ENCODE measurements around the gene EIF4B. TPM values are rescaled to one million over a fixed set of nuclear protein-coding genes. Genes with fewer than 3 reads are reported as not detected.

EIF4B gene
- total RNA-seq, 1 donor from 2014 or later: 629 TPM

GRCh38 chr12:53074999-53075370, 68.7 kb downstream of the EIF4B start:
- no peak for DNase-seq (ENCODE audit: low spot score)
- H3K4me3 Mint-ChIP-seq (ENCODE audit: unreplicated experiment): peak overlapping the region; percentile 14
- no peak for TF ChIP-seq CTCF (IDR thresholded peaks at IDR 0.05; ENCODE audit: unreplicated experiment)
- H3K27ac Mint-ChIP-seq (ENCODE audit: unreplicated experiment): no peak overlapping the region
- H3K27me3 Mint-ChIP-seq (ENCODE audit: unreplicated experiment): peaks cover 9% of the 10 kb centered on the region
- no peaks in the 10 kb centered on the region for H3K9me3 Mint-ChIP-seq (ENCODE audit: unreplicated experiment)
- H3K4me1 Mint-ChIP-seq (ENCODE audit: unreplicated experiment): peaks cover 29% of the 10 kb centered on the region
- peaks cover 43% of the 10 kb centered on the region for H3K36me3 Mint-ChIP-seq (ENCODE audit: low read depth, unreplicated experiment)

- no peak for TF ChIP-seq CTCF (IDR thresholded peaks at IDR 0.05; ENCODE audit: unreplicated experiment)
- DNase-seq (ENCODE audit: low spot score): no peak
- H3K4me1 Mint-ChIP-seq (ENCODE audit: unreplicated experiment): peaks cover 23% of the 10 kb centered on the region
- peaks cover 6% of the 10 kb centered on the region for H3K27me3 Mint-ChIP-seq (ENCODE audit: unreplicated experiment)
- no peak overlapping the region for H3K4me3 Mint-ChIP-seq (ENCODE audit: unreplicated experiment)
- peaks cover 35% of the 10 kb centered on the region for H3K36me3 Mint-ChIP-seq (ENCODE audit: low read depth, unreplicated experiment)
- H3K27ac Mint-ChIP-seq (ENCODE audit: unreplicated experiment): no peak overlapping the region
- H3K9me3 Mint-ChIP-seq (ENCODE audit: unreplicated experiment): no peaks in the 10 kb centered on the region
Measured at GRCh38 chr12:53076461-53076860, 70.2 kb downstream of the EIF4B start.

GRCh38 chr12:53077030-53077429, 70.8 kb downstream of the EIF4B start:
- Mint-ChIP-seq H3K27me3 (ENCODE audit: unreplicated experiment) (peaks cover 3% of the 10 kb centered on the region), H3K4me1 (ENCODE audit: unreplicated experiment) (peaks cover 18% of the 10 kb centered on the region), H3K9me3 (ENCODE audit: unreplicated experiment) (no peaks in the 10 kb centered on the region), H3K4me3 (ENCODE audit: unreplicated experiment) (no peak overlapping the region), H3K36me3 (ENCODE audit: low read depth, unreplicated experiment) (peaks cover 31% of the 10 kb centered on the region), H3K27ac (ENCODE audit: unreplicated experiment) (no peak overlapping the region)
- no peak for DNase-seq (ENCODE audit: low spot score)
- no peak for TF ChIP-seq CTCF (IDR thresholded peaks at IDR 0.05; ENCODE audit: unreplicated experiment)

GRCh38 chr12:53078425-53079225, 72.4 kb downstream of the EIF4B start:
- DNase-seq (ENCODE audit: low spot score): no peak
- Mint-ChIP-seq H3K4me3 (ENCODE audit: unreplicated experiment) (peak overlapping the region; percentile 88), H3K4me1 (ENCODE audit: unreplicated experiment) (peaks cover 8% of the 10 kb centered on the region), H3K9me3 (ENCODE audit: unreplicated experiment) (no peaks in the 10 kb centered on the region), H3K27me3 (ENCODE audit: unreplicated experiment) (peaks cover 2% of the 10 kb centered on the region), H3K36me3 (ENCODE audit: low read depth, unreplicated experiment) (peaks cover 20% of the 10 kb centered on the region), H3K27ac (ENCODE audit: unreplicated experiment) (no peak overlapping the region)
- no peak for TF ChIP-seq CTCF (IDR thresholded peaks at IDR 0.05; ENCODE audit: unreplicated experiment)
